Measurements from ENCODE around the gene WDR87.

The WDR87 gene

GRCh38 chr19:37905946-37906868, at the start of gene WDR87:
TSS of gene WDR87 (minus strand) at chr19:37906594. CDS start at chr19:37898239, 8,355 bp downstream.
- no peak for DNase-seq

DNA sequence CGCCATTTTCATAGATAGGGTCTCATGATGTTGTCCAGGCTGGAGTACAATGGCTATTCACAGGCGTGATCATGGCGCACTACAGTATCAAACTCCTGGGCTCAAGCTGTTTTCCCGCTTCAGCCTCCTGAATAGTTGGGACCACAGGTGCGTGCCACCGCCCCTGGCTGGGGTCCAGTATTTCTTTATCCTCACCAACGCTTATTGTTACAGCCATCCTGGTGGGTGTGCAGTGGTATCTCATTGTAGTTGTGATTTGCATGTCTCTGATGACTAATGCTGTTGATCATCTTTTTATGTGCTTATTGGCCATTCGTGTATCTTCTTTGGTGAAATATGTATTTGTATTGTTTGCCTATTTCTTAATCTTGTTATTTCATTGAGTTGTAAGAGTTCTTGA, 49.6 kb upstream of the WDR87 start:
- no peak for DNase-seq

GRCh38 chr19:37954421-37954874, 48.1 kb upstream of the WDR87 start:
- no peak for DNase-seq

GRCh38 chr19:37953918-37954303, 47.5 kb upstream of the WDR87 start:
- no peak for DNase-seq

GRCh38 chr19:37953171-37953917, 47.0 kb upstream of the WDR87 start:
- DNase-seq = peak; percentile 35

DNA sequence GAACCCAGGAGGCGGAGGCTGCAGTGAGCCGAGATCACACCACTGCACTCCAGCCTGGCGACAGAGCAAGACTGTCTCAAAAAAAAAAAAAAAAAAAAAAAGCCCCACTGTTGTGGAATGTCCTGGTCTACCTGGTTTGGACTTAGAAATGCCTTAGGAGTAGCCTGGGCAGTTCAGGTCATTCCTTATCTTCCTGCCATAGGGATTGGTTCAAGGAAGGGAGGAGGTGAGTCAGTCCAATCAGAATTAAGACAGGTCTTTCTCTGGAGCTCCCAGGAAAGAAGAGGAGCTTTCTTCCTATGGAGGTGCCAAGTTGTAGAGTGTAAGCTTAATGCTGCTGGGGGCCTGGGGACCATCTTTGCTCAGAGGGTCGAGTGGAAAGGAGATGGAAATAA, 45.4 kb upstream of the WDR87 start:
- no peak for DNase-seq

DNA sequence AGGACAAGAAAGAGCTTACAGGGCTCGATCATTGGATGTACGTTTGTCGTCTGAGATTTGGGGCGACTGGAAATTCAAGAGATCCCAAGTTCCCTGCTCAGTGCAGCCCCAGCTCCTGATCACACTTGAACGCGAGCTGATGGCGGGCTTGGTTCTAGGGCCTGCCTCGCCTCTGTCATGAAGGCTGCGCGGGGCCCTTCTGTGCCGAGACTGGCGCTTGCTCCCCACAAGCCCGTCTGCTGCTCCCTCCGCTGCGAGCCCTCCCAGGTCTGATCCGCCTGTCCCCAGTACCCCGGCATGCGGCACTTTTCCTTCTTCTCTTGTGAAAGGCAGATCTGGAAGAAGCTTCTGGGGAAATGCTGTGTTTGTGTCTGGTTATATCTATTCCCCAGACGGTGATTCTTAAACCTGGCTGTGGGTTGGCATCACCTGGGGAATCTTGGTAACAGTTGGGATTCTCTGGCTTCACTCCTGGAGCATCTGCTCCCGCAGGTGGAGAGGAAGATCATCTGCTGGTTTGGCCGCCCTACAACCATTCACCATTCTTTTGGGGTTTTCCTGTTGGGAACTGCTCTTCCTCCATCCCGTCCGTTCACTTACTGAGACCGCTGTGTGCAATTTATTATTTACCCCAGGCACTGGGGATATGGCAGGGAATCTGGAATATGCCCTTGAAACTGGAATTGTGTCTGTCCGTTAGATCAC, 44.2 kb upstream of the WDR87 start:
- no peak for DNase-seq

DNA sequence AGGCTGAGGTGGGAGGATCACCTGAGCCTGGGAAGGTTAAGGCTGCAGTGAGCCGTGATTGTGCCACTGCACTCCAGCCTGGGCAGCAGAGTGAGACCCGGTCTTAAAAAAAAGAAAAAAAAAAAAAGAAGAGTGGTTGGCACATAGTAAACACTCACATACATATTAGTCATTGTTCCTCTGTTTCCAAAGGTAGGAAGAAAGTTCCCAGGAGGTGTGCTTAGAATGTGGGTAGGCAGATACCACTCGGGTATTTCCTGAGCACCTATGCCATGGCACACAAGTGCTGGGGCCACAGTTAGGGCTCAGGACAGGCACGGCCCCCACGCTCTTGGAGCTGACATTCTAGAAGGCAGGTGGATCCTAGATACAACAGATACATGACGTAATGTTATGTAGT, 42.0 kb upstream of the WDR87 start:
- no peak for DNase-seq

DNA sequence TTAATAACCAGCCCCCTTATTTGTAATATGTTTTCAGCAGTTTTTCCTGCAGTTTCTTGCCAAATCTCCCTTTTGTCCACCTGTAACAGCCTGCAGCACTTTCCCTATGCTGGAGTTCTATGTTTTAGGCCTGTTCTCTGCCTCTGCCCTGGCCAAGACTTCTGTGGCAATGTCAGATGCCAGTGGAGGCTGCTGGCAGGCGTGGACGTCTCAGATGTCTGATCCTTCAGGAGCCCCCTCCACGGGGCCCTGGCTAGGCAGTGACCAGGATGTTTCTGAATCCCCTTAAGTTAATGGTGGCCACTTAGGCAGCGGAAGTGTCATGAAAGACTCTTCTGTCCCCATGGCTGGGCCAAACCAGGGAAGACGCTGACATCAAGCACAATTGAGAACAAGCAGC, 41.4 kb upstream of the WDR87 start:
- DNase-seq = no peak

GRCh38 chr19:37946132-37946531, 39.7 kb upstream of the WDR87 start:
- no peak for DNase-seq

DNA sequence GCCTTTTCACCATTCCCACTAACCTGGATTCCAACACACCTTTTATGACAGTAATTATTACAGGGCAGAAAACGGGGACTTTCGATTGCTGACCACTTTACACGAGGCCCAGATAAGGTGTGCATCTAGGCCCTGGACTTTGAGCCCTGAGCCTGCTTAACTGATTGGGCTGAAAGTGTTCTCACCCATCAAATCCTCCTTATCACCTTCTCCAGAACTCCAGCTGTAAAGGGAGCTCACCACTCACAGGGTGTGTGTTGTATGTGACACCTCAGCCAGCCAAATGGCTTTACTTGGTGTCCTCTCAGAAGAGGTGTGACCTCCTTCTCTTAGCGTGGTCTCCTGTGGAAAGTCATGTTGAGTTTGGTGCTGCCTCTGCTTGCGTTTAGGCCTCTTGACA, 37.1 kb upstream of the WDR87 start:
- DNase-seq = no peak

GRCh38 chr19:37942516-37942902, 36.1 kb upstream of the WDR87 start:
- DNase-seq = no peak

DNA sequence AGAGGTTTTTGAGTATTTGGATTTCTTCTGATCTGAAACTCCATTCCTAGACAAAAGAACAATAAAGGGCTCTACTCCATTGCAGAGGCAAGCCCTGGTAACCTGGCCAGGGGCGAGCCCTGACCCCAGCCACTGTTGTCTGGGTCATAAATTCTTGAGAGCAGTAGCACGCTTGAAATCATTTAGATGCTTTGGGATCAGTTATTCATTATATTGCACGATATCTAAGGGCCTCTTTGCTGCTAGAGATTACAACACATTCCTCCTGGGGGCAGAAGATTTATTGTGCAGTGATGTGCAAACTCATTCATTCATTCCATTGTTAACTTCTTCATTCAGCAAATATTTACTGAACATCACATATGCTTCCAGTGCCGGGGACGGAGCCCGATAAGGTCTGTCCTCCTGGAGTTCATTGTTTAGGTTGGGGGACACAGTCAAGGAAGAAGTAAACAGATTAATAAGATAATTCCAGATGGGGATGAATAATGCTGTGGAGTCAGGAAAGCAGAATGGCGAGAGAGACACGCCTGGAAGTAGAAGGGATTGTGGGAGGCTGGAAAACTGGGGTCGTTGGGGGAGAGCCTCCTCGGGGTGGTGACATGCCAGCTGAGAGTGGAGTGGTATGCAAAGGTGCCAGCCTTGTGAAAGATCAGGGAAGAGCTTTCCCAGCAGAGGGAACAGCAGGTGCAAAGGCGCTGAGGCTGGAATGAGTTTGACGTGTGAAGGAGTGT, 35.6 kb upstream of the WDR87 start:
- DNase-seq = no peak

GRCh38 chr19:37938353-37938752, 32.0 kb upstream of the WDR87 start:
- no peak for DNase-seq

- no peak for DNase-seq
Observed at GRCh38 chr19:37936886-37937285, 30.5 kb upstream of the WDR87 start.

DNA sequence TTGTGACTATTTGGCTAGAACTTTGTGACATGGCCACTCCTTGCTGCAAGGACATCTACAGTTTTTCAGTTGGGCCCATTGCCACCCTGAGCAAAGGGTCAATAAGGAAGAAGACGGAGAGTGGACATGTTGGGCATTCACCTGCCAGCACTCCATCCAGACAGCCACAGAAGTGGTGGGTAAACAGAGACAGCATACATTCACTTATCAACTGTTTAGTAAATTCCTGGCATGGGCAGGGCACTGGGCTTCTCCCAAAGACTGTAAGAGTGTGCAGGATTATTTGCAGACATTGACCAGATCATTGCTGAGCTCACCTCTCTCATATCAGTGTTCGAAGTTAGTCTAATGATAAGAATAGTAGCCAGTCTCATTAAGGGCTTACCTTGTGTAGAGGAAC, 29.8 kb upstream of the WDR87 start:
- no peak for DNase-seq

GRCh38 chr19:37935341-37935740, 28.9 kb upstream of the WDR87 start:
- no peak for DNase-seq

- no peak for DNase-seq
Observed at GRCh38 chr19:37933937-37934358, 27.6 kb upstream of the WDR87 start.

DNA sequence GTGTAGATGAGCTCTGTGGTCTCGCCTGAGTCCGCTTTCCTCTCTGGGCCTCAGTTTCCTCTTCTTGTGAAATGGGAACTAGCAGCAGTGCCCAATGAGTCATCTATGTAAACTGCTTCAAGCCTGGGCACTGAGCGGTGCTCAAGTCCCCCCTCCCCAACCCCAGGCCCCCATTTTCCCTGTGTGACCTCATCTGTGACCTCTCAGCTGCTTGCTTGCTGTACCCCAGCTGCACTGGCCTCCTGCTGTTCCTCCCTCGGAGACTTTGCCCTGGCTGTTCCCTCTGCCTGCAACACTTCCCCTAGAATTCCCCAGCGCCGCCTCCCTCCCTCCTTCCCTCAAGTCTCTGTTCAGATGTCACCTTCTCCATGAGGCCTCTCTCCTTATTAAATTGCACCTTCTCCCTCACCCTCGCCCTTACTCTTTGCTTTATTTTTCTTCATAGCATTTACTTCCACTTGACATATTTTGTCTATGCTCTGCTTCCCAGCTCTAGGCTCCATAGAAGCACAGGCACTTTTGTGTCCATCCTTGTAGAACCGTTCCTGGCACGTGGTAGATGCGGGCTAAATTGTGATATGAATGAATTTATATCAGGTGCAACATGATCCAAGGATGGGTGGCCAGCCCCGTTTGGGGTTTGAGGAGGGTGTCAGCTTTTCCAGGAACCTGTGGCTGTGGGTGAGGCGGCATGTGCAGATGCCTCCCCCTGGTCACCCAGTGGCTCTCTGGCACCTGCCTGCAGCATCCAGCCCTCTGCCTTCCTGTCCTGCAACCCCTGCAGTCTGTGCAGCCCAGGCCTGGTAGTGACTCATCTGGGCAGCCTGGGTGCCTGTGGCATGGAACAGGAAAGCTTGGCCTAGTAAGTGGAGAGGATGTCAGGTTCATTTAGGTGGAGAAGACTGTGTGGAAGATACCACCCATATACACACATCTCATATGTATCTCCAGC, 26.9 kb upstream of the WDR87 start:
- DNase-seq = peak; percentile 25

- no peak for DNase-seq
Observed at GRCh38 chr19:37931881-37932655, 25.7 kb upstream of the WDR87 start.

DNA sequence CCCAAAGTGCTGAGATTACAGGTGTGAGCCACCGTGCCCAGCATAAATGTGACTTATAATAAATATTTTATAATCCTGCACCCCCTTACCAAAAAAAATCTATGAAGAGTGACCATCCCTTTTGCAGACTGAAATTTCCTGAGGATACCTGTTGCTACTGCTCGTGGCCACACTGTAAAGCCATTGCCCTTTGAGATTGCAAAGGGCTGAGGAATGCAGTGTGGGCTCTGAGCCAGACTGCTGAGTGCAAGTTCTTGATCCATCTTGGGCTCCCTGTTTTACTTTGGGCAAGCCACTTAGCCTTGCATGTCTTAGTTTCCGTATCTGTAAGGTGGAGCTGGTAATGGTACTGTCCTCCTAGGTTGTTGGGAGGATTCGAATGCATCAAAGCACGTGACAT, 24.0 kb upstream of the WDR87 start:
- DNase-seq = no peak
